Stimulated activated CD4-positive, alpha-beta T cell treated with anti-CD3 and anti-CD28 coated beads, TNF-alpha, amount 100 ng/mL, for 4 hours (primary cell): ENCODE data around the gene ADAMTSL2.

Source experiments
- DNase-seq, 3 experiments: peaks; one replicate each; pipeline ENCODE4 v3.0.0-alpha.2; 2020; ENCODE audit warnings: low read depth in 3 of 3

ADAMTSL2 gene

GRCh38 chr9:133535306-133535877 is 888 bp downstream of the ADAMTSL2 start:
- DNase-seq = no peak

- no peak for DNase-seq
Observed at GRCh38 chr9:133536080-133536479, 1.6 kb downstream of the ADAMTSL2 start.

- no peak for DNase-seq
Observed at GRCh38 chr9:133536536-133536935, 2.0 kb downstream of the ADAMTSL2 start.

- DNase-seq = no peak
Observed at GRCh38 chr9:133537257-133537656, 2.8 kb downstream of the ADAMTSL2 start.

GRCh38 chr9:133538176-133538575 is 3.7 kb downstream of the ADAMTSL2 start:
- DNase-seq = no peak

- DNase-seq = no peak
Observed at GRCh38 chr9:133538851-133539833, 4.6 kb downstream of the ADAMTSL2 start.

- DNase-seq = no peak
Observed at GRCh38 chr9:133539991-133540697, 5.6 kb downstream of the ADAMTSL2 start.

GRCh38 chr9:133540698-133541025 is 6.2 kb downstream of the ADAMTSL2 start:
- no peak for DNase-seq

- no peak for DNase-seq
Observed at GRCh38 chr9:133542002-133542401, 7.5 kb downstream of the ADAMTSL2 start.

GRCh38 chr9:133543772-133544467 is 9.4 kb downstream of the ADAMTSL2 start:
- no peak for DNase-seq

GRCh38 chr9:133545494-133546286 is 11.2 kb downstream of the ADAMTSL2 start:
- DNase-seq = no peak

GRCh38 chr9:133546287-133546680 is 11.8 kb downstream of the ADAMTSL2 start:
- DNase-seq = no peak

- DNase-seq = no peak
Observed at GRCh38 chr9:133547116-133547515, 12.6 kb downstream of the ADAMTSL2 start.

- no peak for DNase-seq
Observed at GRCh38 chr9:133551446-133551845, 16.9 kb downstream of the ADAMTSL2 start.

- DNase-seq = no peak
Observed at GRCh38 chr9:133552236-133552635, 17.7 kb downstream of the ADAMTSL2 start.

GRCh38 chr9:133553123-133553522 is 18.6 kb downstream of the ADAMTSL2 start:
- DNase-seq = no peak

GRCh38 chr9:133553973-133554713 is 19.6 kb downstream of the ADAMTSL2 start:
- DNase-seq = no peak

- no peak for DNase-seq
Observed at GRCh38 chr9:133554729-133555128, 20.2 kb downstream of the ADAMTSL2 start.

GRCh38 chr9:133556354-133556753 is 21.9 kb downstream of the ADAMTSL2 start:
- no peak for DNase-seq

GRCh38 chr9:133557581-133557980 is 23.1 kb downstream of the ADAMTSL2 start:
- DNase-seq = no peak
